ENCODE data around the gene ATOH8.

Gene ATOH8, protein sequence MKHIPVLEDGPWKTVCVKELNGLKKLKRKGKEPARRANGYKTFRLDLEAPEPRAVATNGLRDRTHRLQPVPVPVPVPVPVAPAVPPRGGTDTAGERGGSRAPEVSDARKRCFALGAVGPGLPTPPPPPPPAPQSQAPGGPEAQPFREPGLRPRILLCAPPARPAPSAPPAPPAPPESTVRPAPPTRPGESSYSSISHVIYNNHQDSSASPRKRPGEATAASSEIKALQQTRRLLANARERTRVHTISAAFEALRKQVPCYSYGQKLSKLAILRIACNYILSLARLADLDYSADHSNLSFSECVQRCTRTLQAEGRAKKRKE

GRCh38 chr2:85753525-85754312 is at the start of gene ATOH8:
Gene ATOH8, plus strand, starts transcription at chr2:85753991. Its CDS starts 199 bp downstream, at chr2:85754190.
- peak; percentile 15 for DNase-seq (ENCODE audit: low read depth)
- TF ChIP-seq, protein P1, sequence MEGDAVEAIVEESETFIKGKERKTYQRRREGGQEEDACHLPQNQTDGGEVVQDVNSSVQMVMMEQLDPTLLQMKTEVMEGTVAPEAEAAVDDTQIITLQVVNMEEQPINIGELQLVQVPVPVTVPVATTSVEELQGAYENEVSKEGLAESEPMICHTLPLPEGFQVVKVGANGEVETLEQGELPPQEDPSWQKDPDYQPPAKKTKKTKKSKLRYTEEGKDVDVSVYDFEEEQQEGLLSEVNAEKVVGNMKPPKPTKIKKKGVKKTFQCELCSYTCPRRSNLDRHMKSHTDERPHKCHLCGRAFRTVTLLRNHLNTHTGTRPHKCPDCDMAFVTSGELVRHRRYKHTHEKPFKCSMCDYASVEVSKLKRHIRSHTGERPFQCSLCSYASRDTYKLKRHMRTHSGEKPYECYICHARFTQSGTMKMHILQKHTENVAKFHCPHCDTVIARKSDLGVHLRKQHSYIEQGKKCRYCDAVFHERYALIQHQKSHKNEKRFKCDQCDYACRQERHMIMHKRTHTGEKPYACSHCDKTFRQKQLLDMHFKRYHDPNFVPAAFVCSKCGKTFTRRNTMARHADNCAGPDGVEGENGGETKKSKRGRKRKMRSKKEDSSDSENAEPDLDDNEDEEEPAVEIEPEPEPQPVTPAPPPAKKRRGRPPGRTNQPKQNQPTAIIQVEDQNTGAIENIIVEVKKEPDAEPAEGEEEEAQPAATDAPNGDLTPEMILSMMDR (IDR thresholded peaks at IDR 0.05; ENCODE audit: insufficient read depth, low read depth, low read length, missing control alignments) = no peak
- no peak within 1 kb of the TSS; the same call in 1 of the 2 replicates for H3K4me3 ChIP-seq (ENCODE audit: low read depth, low read length)

- TF ChIP-seq, protein P1 (IDR thresholded peaks at IDR 0.05; ENCODE audit: insufficient read depth, low read depth, low read length, missing control alignments) = no peak
- no peak for DNase-seq (ENCODE audit: low read depth)
- no peak overlapping the region for H3K4me3 ChIP-seq (ENCODE audit: low read depth, low read length)
Observed at GRCh38 chr2:85704038-85704437, 49.8 kb upstream of the ATOH8 start.

DNA sequence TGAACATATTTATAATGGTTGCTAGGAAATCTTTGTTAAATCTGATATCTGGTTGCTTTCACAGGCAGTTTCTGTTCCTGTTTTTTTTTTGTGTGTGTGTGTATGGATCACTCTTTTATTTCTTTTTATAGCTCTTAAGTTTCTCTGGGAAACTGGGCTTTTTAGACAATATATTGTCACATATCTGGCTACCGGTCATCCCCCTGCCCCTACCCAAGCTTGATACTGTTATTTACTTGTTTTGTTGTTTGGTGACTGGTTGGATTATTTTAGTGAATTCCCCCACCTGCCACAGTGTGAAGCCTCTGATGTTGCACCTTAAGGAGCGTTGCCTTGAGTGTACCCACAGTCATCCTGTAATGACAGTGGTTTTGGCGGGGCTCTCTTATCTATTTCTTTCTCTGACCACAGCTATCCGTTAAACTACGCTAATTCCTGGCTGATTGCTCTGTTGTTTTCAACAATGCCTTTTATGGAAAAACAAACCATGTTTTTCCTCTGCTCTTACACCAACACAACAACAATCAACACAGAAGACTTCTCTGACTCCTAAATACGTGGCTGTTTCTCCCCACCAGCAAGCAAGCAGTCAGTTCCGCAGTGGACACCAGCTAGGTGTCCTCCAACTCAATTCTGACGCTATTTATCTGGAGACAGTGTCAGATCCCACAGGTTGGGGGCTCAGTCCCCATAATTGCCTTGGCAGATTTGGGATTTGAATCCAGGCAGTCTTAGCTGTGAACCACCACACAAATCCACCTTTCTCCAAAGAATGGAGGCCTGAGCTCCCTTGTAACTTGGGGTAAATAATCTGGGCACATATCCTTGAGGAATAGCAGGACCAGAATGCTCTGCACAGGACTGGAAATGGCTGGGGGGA is 48.8 kb upstream of the ATOH8 start:
- TF ChIP-seq, protein P1 (IDR thresholded peaks at IDR 0.05; ENCODE audit: insufficient read depth, low read depth, low read length, missing control alignments) = no peak
- peak; percentile 68 for DNase-seq (ENCODE audit: low read depth)
- peak overlapping the region; percentile 21; the same call in 1 of the 2 replicates for H3K4me3 ChIP-seq (ENCODE audit: low read depth, low read length)

DNA sequence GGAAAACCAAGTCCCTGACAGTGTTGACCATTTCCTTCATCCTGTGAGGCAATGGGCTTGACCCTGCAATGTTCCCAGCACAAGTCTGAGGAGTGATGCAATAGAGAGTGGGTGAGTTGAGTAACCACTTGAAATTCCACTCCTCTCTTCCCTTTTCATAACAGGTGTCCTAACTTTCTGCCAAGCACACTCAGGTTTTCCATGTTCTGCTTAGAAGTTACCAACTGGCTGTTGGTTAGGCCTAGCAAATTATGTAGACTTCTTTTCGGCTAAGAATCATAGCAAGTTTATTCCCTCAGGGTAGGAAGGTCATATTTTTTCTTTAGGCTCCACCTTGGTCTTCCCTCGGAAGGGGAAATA is 48.1 kb upstream of the ATOH8 start:
- no peak for DNase-seq (ENCODE audit: low read depth)
- H3K4me3 ChIP-seq (ENCODE audit: low read depth, low read length) = no peak overlapping the region
- TF ChIP-seq, protein P1 (IDR thresholded peaks at IDR 0.05; ENCODE audit: insufficient read depth, low read depth, low read length, missing control alignments) = no peak

- DNase-seq (ENCODE audit: low read depth) = no peak
- H3K4me3 ChIP-seq (ENCODE audit: low read depth, low read length) = no peak overlapping the region
- TF ChIP-seq, protein P1 (IDR thresholded peaks at IDR 0.05; ENCODE audit: insufficient read depth, low read depth, low read length, missing control alignments) = no peak
Observed at GRCh38 chr2:85706063-85706462, 47.7 kb upstream of the ATOH8 start.

DNA sequence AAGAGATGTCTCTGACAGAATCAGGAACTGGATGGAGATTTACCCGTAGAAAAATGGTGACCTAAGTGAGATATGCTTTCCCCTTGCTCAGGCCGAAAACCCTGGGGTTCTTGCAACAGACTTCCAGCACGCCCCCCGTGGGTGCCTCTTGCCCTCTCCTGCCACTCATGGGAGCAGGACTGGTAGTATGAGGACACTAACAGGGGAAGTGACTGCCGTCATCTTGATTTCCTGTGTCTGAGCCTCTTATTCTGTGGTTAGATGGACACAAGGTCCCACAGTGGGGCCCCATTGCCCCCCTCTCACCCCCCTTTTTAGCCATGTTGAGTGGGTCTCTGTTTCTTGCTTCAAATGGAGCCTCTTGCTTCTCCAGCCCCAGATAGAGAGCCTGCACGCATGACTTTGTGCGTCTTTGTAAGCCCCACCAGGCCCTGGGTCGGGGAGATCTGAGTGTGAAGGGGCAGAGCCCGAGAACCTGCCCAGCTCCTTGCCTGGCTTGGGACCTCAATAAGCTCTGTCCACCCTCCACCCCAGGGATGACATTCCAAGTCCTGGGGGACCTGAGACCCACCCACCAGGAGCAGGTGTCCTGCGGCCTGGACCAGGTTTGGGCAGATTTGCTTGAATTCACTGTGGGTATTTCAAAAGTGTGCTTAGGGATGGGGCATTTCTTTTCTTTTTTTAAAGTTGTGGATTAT is 47.0 kb upstream of the ATOH8 start:
- DNase-seq (ENCODE audit: low read depth) = no peak
- no peak overlapping the region for H3K4me3 ChIP-seq (ENCODE audit: low read depth, low read length)
- TF ChIP-seq, protein P1 (IDR thresholded peaks at IDR 0.05; ENCODE audit: insufficient read depth, low read depth, low read length, missing control alignments) = no peak
